HEK293 (cell line): ENCODE results near the gene MEST.
"Not testable (repeated sequence)": the region's sequence is repeated elsewhere in the genome, so short reads cannot be mapped to it uniquely, and the experiment has no call there.

Source experiments
- BCL11A ChIP-seq: fragments of 450-650 bp; formaldehyde crosslinking; IDR thresholded peaks from 2 replicates; pipeline ENCODE4 v1.5.1; 2016; ENCODE audit warnings: low read depth, missing biosample characterization, missing genetic modification characterization
- CTCF ChIP-seq: fragments of 450-650 bp; formaldehyde crosslinking; IDR thresholded peaks from 2 replicates; pipeline ENCODE4 v1.5.1; 2016; ENCODE audit warnings: missing biosample characterization, missing genetic modification characterization
- REST ChIP-seq: fragments of 450-650 bp; formaldehyde crosslinking; IDR thresholded peaks from 2 replicates; pipeline ENCODE4 v1.5.1; 2016; ENCODE audit warnings: missing biosample characterization, missing genetic modification characterization
- YY1 ChIP-seq: fragments of 450-650 bp; formaldehyde crosslinking; IDR thresholded peaks from 2 replicates; pipeline ENCODE4 v1.5.1; 2018; ENCODE audit warnings: missing biosample characterization, missing genetic modification characterization
- ZFHX2 ChIP-seq: fragments of 450-650 bp; formaldehyde crosslinking; conservative IDR thresholded peaks from 2 replicates; pipeline ENCODE4 v1.5.1; 2016; ENCODE audit warnings: missing biosample characterization, missing genetic modification characterization
- ZNF121 ChIP-seq: fragments of 450-650 bp; formaldehyde crosslinking; IDR thresholded peaks from 2 replicates; pipeline ENCODE4 v1.5.1; 2016; ENCODE audit warnings: missing biosample characterization, missing genetic modification characterization
- ZNF174 ChIP-seq: fragments of 450-650 bp; formaldehyde crosslinking; IDR thresholded peaks from 2 replicates; pipeline ENCODE4 v1.5.0; 2017; ENCODE audit warnings: missing biosample characterization, mild to moderate bottlenecking, missing genetic modification characterization
- ZXDB ChIP-seq: fragments of 450-650 bp; formaldehyde crosslinking; IDR thresholded peaks from 2 replicates; pipeline ENCODE4 v1.5.1; 2016; ENCODE audit warnings: missing biosample characterization, missing genetic modification characterization
- TF ChIP-seq, protein P1 (sequence below): fragments of 450-650 bp; formaldehyde crosslinking; optimal IDR thresholded peaks from 2 replicates; pipeline ENCODE3; 2016; ENCODE audit warnings: missing biosample characterization, mild to moderate bottlenecking, missing genetic modification characterization
- TF ChIP-seq, protein P2 (sequence below): sonication (generic); formaldehyde crosslinking; IDR thresholded peaks from 2 replicates; pipeline ENCODE4 v1.8.1; 2022; ENCODE audit warnings: mild to moderate bottlenecking, moderate library complexity, missing genetic modification reagents
- TF ChIP-seq, protein P3 (sequence below): fragments of 450-650 bp; formaldehyde crosslinking; IDR thresholded peaks from 2 replicates; pipeline ENCODE4 v1.5.1; 2017; ENCODE audit warnings: missing biosample characterization, missing genetic modification characterization

DNA sequence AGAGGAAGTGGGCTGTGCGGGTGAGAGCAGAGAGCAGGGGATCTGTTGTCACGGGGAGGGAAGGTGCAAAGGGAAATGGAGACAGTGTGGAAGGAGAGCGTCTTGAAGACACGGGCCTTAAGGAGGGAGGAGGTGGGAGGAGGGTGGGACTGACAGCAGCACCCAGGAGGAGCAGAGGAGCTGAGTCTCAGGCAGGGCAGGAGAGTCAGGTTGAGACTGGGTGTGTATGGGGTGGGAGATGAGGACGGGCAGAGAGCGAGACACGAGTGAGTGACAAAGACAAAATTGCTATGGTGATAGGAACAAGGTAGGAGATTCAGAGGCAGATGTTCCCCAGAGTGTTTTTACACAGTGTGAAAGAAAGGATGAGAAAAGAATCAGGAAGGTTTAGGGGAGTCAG lies 49.4 kb downstream of the MEST start:
- TF ChIP-seq ZNF174 (tag by site-specific recombination); ZFHX2 (tag by site-specific recombination); ZNF121 (tag by site-specific recombination); CTCF (tag by site-specific recombination); ZXDB; BCL11A; YY1 (tag by site-specific recombination); REST (tag by site-specific recombination): not testable (repeated sequence)
- TF ChIP-seq, protein P1, sequence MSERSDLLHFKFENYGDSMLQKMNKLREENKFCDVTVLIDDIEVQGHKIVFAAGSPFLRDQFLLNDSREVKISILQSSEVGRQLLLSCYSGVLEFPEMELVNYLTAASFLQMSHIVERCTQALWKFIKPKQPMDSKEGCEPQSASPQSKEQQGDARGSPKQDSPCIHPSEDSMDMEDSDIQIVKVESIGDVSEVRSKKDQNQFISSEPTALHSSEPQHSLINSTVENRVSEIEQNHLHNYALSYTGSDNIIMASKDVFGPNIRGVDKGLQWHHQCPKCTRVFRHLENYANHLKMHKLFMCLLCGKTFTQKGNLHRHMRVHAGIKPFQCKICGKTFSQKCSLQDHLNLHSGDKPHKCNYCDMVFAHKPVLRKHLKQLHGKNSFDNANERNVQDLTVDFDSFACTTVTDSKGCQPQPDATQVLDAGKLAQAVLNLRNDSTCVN (tag by site-specific recombination): not testable (repeated sequence)
- TF ChIP-seq, protein P2, sequence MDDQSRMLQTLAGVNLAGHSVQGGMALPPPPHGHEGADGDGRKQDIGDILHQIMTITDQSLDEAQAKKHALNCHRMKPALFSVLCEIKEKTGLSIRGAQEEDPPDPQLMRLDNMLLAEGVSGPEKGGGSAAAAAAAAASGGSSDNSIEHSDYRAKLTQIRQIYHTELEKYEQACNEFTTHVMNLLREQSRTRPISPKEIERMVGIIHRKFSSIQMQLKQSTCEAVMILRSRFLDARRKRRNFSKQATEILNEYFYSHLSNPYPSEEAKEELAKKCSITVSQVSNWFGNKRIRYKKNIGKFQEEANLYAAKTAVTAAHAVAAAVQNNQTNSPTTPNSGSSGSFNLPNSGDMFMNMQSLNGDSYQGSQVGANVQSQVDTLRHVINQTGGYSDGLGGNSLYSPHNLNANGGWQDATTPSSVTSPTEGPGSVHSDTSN: not testable (repeated sequence)
- TF ChIP-seq, protein P3, sequence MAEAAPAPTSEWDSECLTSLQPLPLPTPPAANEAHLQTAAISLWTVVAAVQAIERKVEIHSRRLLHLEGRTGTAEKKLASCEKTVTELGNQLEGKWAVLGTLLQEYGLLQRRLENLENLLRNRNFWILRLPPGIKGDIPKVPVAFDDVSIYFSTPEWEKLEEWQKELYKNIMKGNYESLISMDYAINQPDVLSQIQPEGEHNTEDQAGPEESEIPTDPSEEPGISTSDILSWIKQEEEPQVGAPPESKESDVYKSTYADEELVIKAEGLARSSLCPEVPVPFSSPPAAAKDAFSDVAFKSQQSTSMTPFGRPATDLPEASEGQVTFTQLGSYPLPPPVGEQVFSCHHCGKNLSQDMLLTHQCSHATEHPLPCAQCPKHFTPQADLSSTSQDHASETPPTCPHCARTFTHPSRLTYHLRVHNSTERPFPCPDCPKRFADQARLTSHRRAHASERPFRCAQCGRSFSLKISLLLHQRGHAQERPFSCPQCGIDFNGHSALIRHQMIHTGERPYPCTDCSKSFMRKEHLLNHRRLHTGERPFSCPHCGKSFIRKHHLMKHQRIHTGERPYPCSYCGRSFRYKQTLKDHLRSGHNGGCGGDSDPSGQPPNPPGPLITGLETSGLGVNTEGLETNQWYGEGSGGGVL (tag by site-specific recombination): not testable (repeated sequence)
